ENCODE measurements around the gene DOCK6.

DOCK6 gene

DNA sequence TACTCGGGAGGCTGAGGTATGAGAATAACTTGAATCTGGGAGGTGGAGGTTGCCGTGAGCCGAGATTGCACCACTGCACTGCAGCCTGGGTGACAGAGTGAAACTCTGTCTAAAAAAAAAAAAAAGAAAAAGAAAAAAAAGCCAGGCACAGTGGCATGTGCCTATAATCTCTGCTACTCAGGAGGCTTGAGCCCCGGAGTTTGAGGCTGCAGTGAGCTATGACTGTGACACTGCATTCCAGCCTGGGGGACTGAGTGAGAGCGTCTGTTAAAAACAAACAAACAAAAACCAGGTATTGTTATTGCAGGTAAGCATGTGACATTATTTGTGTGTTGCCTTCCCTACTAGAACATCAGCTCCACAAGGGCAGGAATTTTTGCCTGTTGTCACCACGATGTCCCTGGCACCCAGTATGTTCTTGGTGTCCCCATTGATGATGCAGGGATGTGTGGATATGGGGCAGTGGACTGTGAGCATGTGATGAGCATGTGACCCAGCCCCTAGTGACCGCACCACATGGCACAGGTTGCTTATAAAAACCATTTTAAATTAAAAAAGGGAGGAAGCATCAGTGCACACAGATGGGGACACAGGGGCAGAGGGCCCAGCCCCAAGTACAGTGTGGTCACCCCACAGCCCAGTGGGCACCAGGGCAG, 63.4 kb downstream of the DOCK6 start:
- no peak for ATAC-seq
- TF ChIP-seq CSDC2 (CRISPR knock-in tag; IDR thresholded peaks at IDR 0.05) (no peak), ZNF70 (CRISPR knock-in tag; IDR thresholded peaks at IDR 0.05) (no peak), TOX (CRISPR knock-in tag; IDR thresholded peaks at IDR 0.05; ENCODE audit: borderline replicate concordance) (no peak), SNAI2 (CRISPR knock-in tag; IDR thresholded peaks at IDR 0.05) (no peak), GLIS3 (CRISPR knock-in tag; IDR thresholded peaks at IDR 0.05) (no peak), PPARA (CRISPR knock-in tag; IDR thresholded peaks at IDR 0.05; ENCODE audit: borderline replicate concordance) (no peak), ZC3H10 (CRISPR knock-in tag; IDR thresholded peaks at IDR 0.05) (no peak), ZFP3 (CRISPR knock-in tag; IDR thresholded peaks at IDR 0.05) (no peak)

DNA sequence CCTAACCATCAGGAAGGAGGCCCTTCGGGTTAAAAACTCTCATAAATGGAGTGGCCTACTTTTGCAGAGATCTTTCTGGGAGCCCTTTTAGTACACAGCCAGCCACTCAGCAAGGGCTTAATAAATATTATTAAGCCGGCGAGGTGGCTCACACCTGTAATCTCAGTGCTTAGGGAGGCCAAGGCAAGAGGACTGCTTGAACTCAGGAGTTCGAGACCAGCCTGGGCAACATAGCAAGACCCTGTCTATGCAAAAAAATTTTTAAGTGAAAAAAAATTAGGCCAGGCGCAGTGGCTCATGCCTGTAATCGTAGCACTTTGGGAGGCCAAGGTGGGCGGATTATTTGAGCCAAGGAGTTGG, 64.2 kb downstream of the DOCK6 start:
- ATAC-seq, result no peak; the same call in 2 of the 3 replicates
- TF ChIP-seq, protein P1, sequence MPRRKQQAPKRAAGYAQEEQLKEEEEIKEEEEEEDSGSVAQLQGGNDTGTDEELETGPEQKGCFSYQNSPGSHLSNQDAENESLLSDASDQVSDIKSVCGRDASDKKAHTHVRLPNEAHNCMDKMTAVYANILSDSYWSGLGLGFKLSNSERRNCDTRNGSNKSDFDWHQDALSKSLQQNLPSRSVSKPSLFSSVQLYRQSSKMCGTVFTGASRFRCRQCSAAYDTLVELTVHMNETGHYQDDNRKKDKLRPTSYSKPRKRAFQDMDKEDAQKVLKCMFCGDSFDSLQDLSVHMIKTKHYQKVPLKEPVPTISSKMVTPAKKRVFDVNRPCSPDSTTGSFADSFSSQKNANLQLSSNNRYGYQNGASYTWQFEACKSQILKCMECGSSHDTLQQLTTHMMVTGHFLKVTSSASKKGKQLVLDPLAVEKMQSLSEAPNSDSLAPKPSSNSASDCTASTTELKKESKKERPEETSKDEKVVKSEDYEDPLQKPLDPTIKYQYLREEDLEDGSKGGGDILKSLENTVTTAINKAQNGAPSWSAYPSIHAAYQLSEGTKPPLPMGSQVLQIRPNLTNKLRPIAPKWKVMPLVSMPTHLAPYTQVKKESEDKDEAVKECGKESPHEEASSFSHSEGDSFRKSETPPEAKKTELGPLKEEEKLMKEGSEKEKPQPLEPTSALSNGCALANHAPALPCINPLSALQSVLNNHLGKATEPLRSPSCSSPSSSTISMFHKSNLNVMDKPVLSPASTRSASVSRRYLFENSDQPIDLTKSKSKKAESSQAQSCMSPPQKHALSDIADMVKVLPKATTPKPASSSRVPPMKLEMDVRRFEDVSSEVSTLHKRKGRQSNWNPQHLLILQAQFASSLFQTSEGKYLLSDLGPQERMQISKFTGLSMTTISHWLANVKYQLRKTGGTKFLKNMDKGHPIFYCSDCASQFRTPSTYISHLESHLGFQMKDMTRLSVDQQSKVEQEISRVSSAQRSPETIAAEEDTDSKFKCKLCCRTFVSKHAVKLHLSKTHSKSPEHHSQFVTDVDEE (CRISPR knock-in tag; IDR thresholded peaks at IDR 0.05), result no peak
- no peak for TF ChIP-seq ISL1 (CRISPR knock-in tag; IDR thresholded peaks at IDR 0.05)
- TF ChIP-seq SNAI2 (CRISPR knock-in tag; IDR thresholded peaks at IDR 0.05), result no peak
- TF ChIP-seq, protein P2, sequence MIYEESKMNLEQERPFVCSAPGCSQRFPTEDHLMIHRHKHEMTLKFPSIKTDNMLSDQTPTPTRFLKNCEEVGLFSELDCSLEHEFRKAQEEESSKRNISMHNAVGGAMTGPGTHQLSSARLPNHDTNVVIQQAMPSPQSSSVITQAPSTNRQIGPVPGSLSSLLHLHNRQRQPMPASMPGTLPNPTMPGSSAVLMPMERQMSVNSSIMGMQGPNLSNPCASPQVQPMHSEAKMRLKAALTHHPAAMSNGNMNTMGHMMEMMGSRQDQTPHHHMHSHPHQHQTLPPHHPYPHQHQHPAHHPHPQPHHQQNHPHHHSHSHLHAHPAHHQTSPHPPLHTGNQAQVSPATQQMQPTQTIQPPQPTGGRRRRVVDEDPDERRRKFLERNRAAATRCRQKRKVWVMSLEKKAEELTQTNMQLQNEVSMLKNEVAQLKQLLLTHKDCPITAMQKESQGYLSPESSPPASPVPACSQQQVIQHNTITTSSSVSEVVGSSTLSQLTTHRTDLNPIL (CRISPR knock-in tag; IDR thresholded peaks at IDR 0.05; ENCODE audit: low read depth), result no peak
- TF ChIP-seq, protein P3, sequence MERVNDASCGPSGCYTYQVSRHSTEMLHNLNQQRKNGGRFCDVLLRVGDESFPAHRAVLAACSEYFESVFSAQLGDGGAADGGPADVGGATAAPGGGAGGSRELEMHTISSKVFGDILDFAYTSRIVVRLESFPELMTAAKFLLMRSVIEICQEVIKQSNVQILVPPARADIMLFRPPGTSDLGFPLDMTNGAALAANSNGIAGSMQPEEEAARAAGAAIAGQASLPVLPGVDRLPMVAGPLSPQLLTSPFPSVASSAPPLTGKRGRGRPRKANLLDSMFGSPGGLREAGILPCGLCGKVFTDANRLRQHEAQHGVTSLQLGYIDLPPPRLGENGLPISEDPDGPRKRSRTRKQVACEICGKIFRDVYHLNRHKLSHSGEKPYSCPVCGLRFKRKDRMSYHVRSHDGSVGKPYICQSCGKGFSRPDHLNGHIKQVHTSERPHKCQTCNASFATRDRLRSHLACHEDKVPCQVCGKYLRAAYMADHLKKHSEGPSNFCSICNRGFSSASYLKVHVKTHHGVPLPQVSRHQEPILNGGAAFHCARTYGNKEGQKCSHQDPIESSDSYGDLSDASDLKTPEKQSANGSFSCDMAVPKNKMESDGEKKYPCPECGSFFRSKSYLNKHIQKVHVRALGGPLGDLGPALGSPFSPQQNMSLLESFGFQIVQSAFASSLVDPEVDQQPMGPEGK (CRISPR knock-in tag; IDR thresholded peaks at IDR 0.05; ENCODE audit: borderline replicate concordance), result no peak
- TF ChIP-seq ZC3H10 (CRISPR knock-in tag; IDR thresholded peaks at IDR 0.05), result no peak
- no peak for TF ChIP-seq GLIS3 (CRISPR knock-in tag; IDR thresholded peaks at IDR 0.05)
- TF ChIP-seq ZNF8 (CRISPR knock-in tag; IDR thresholded peaks at IDR 0.05), result no peak
- TF ChIP-seq TCF4 (CRISPR knock-in tag; IDR thresholded peaks at IDR 0.05; ENCODE audit: borderline replicate concordance), result no peak

DNA sequence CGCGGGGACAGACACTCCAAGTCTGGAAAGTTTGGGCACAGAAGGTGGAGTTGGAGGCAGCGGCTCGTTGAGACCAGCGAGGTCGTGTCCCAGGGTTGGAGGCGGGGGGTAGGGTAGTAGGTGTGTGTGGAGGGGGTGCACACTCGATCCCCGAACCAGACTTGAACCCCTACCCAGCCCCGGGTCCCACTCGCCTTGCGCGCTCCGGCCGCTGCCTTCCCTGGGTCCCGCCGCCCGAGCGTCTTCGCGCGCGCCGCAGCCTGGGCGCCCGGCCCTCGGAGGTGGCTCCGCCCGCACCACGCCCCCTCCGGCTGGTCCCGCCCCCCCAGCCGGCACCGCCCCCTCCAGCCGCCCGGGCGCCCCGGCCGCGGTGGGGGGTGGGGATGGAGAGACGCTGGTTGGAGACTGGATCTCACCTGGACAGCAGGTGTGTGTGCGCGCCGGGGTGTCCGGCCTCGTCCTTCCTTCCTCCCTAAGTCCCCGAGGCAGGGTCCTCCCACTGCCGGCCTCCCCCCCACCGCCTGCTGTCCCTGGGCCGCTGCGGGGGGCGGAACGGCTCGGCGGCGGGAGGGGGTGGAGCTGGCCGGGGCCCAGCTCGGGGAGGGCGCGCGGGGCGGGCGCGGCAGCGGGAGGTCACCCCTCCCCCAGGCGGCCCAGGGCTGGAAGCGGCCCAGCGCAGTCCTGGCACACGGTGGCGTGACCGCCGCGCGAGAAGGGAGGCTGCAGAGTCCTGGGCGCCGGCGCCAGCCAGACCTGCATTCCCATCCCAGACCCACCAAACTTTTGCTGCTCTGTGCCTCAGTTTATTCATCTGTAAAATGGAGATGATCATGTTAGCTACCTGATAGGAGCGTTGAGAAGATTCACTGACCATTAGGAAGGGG, 64.8 kb downstream of the DOCK6 start, which contains the start of gene KANK2:
Gene KANK2, minus strand, starts transcription at position 255 of the 884 bp plus-strand sequence. CDS start 3,034 bp downstream, outside the sequence.
- peak; percentile 86 for ATAC-seq

More for the DNA sequence above, 64.8 kb downstream of the DOCK6 start, which contains the start of gene KANK2:
- TF ChIP-seq, protein P1 (CRISPR knock-in tag; IDR thresholded peaks at IDR 0.05), result 0 out of 2 replicates have a peak, but pooled peaks have one; percentile 51
- TF ChIP-seq ZNF70 (CRISPR knock-in tag; IDR thresholded peaks at IDR 0.05), result peak; percentile 14; the same call in 1 of the 2 replicates
- peak; percentile 65; the same call in 1 of the 2 replicates for TF ChIP-seq ZFP3 (CRISPR knock-in tag; IDR thresholded peaks at IDR 0.05)
- no peak for TF ChIP-seq TOX (CRISPR knock-in tag; IDR thresholded peaks at IDR 0.05; ENCODE audit: borderline replicate concordance)
- TF ChIP-seq, protein P4, sequence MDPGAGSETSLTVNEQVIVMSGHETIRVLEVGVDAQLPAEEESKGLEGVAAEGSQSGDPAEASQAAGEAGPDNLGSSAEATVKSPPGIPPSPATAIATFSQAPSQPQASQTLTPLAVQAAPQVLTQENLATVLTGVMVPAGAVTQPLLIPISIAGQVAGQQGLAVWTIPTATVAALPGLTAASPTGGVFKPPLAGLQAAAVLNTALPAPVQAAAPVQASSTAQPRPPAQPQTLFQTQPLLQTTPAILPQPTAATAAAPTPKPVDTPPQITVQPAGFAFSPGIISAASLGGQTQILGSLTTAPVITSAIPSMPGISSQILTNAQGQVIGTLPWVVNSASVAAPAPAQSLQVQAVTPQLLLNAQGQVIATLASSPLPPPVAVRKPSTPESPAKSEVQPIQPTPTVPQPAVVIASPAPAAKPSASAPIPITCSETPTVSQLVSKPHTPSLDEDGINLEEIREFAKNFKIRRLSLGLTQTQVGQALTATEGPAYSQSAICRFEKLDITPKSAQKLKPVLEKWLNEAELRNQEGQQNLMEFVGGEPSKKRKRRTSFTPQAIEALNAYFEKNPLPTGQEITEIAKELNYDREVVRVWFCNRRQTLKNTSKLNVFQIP (CRISPR knock-in tag; IDR thresholded peaks at IDR 0.05; ENCODE audit: borderline replicate concordance, low read depth), result no peak

Data from SK-N-SH treated with all-trans-retinoic acid at 6 μM for 48 hours (cell line).